Muscle of arm (tissue), 12 donors: ENCODE measurements around the gene SLC1A2. TPM values are rescaled to one million over a fixed set of nuclear protein-coding genes. Genes with fewer than 3 reads are reported as not detected.

ENCODE experiments used
- polyA plus RNA-seq, 12 donors: library from polyadenylated mRNA; unstranded; fragments of 120-200 nt; gene quantifications; one replicate each; pipeline ENCODE4 v1.2.1, GENCODE V29; 2013; ENCODE audit not compliant: insufficient read length in 12 of 12

Gene SLC1A2
- polyA plus RNA-seq, 12 donors: 0.49 to 2.1 (median 0.82) TPM; not detected in 2

Other genes with a start within 250 kb of the SLC1A2 start
- gene PAMR1, start 106.1 kb upstream of the SLC1A2 start, polyA plus RNA-seq: 10 to 100 TPM in 11 of 12 donors, not detected in 1; 10.6 to 35.4 (median 14.7) TPM
- gene FJX1, start 198.9 kb upstream of the SLC1A2 start, polyA plus RNA-seq: 10 to 100 TPM in 3 of 12 donors, 1 to 10 TPM in 8, not detected in 1; 4.1 to 11.2 (median 7.1) TPM
- 10 to 100 TPM; 38.8 to 53.2 (median 49.3) TPM for gene TRIM44, start 243.2 kb upstream of the SLC1A2 start, polyA plus RNA-seq